NCI-H524 (cell line): ENCODE measurements around the gene FBXO21.
"Not testable (repeated sequence)": the region's sequence is repeated elsewhere in the genome, so short reads cannot be mapped to it uniquely, and the experiment has no call there.

Experiments
- DNase-seq, 2 experiments: peaks; one replicate each; lab custom pipeline; 2025; lab: John Stamatoyannopoulos, UW

The FBXO21 gene

DNA sequence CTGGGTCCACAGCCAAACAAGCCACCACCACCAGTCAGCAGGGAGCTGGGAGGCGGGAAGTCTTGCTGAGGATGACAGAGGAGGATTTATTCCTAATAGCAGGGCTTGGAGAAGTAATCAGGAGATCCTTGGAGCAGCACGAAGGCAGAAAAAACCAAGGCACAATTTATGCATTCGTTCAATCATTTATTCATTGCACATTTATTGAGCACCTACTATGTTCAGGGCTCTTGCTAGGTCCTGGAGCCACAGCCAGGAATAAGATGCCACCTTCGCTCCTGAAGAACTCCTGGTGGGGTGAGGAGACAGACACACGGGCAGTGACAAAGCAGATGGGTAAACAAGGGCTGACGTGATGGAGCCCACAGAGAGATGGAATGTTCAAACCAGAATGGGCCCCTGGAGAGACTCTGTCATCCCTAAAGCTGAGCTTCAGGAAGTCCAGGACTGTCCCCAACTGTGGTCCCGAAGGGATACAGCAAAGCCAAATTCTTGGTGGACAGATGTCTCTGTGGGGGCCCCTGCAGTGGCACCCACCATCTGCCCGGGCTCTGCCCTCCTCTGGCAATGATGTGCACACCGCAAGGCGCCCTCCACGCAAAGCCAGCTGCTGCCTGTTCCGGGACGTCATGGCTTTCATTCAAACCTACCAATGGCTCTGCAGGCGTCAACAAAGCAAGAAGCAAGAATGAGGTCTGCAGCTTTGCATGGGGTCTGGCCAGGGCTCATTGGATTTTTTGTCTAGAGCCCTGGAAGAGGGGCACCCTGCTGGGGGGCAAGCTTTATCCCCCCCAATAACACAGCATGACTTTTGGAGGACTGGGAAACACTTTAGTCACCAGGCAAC is 88.1 kb downstream of the FBXO21 start:
- peak; percentile 45 to 70 for DNase-seq

DNA sequence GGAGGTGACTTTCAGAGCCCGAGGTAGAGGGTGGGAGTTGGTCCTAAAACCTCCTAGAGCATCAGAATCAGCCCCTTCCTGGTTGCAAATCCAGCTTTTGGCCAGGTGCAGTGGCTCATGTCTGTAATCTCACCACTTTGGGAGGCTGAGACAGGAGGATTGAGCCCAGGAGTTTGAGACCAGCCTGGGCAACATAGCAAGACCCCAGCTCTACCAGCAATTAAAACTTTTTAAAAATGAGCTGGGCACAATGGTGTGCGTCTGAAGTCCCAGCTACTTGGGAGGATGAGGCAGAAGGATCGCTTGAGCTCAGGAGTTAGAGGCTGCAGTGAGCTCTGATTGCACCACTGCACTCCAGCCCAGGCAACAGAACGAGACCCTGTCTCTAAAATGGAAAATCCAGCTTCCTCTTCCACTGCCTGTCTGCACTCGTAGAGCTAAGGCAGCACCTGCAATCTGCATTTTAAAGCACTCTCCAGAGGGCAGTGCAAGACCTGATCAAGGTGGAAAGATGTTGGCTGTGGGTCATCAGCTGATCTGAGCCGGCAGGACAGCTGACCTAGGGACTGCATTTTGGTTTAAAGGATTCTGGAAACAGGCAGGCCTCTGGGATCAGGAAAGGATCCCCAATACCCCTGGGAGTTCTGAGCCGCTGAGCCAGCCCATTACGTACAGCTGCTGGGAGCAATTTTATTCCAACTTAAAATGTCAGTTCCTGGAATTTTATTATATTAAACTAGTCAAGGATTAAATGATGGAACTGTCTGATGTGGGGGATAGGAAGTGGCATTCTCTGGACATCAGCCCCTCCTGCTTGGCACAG is 89.2 kb downstream of the FBXO21 start:
- no peak for DNase-seq

DNA sequence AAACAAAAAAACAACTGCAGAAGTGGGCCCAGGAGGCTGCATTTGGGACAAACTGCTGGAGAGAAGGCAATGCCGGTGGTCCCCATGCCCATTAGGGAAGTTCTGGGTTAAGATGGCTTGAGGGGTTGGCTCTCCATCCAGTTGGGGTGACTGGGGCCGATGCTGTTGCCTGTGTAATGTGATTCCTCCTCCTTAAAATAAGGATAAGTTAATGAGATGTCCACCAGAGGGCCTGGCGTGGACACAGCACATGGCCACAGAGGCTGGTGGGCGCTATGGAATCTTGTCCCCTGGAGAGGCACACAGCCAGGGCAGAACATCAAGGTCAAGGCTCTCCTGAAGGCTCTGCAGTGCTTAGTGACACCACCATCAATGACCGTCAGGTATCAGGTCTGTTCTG is 90.0 kb downstream of the FBXO21 start:
- DNase-seq = peak in 1 of 2 experiments; percentile 21

DNA sequence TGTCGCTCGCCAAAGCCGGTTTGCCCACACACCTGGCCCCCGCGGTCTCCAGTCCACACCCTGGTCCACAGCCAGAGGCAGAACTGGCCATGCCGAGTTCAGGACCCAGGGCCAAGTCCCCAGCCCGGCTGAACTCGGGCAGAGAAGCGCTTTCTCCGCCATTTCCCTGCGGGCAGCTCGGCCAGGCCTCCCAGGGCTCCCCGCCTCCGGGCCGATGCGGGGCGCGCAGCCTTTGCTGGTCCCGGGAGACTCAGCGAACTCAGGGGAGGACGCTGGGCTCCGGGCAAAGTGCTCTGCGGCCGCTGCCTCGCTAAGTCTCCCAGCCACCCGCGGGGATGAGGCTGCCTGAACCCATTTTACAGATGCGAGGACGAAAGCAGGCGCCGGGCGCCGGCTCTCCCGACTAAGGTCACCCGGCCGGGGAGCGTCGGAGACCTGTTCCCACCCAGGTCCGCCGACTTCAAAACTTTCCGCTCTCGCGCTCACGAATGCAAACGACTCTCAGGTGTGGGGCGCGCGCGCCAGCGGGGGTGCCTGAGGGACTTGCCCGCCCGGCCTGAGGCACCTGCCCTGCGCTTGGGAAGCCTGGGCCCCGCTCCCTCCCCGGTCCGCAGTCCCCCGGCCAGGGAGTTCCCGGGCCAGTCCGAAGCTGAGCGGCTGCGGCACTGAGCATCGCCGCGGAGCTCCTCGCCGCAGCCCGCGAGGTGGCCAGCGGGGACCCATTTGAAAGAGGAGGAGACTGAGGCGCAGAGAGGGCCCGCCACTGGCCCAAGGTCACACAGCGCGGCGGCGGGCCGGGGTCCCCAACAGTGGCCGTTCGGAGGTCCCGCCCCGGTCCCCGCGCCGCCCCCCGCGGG is 91.7 kb downstream of the FBXO21 start:
- DNase-seq = no peak

DNA sequence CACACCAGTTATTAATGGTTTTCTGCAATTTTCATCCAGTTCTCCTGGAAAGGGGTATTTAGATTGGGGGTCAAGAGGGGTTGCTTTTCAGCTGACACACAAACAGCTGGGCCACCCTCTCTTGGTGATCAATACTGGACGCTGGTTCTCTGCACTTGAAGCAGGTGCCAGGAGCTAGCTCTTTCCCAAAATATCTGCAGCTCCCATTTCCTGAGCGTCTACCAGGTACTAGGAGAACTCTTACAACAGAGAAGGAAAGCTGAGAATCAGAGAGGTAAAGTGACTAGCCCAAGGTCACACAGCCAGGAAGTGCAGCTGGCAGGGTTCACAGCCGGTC is 92.3 kb downstream of the FBXO21 start:
- no peak for DNase-seq

DNA sequence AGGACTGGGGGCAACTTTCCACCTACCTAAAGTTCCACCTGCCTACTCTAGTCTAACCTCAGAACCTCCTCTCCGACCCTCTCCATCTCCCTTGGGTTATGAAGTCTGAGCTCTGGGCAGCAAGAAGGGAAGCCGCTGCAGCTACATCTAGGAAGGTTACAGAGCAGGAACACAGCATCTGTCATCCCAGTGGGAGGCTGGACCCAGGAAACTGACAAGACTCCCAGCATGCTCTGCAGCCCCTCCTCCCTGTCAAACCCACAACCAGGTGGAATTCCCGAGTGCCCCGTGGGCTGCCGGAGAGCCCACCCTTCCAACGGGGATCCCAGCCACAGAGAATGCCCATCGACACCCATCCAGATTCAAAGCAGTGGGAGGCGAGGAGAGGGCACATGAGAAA is 93.1 kb downstream of the FBXO21 start:
- peak; percentile 31 to 67 for DNase-seq

DNA sequence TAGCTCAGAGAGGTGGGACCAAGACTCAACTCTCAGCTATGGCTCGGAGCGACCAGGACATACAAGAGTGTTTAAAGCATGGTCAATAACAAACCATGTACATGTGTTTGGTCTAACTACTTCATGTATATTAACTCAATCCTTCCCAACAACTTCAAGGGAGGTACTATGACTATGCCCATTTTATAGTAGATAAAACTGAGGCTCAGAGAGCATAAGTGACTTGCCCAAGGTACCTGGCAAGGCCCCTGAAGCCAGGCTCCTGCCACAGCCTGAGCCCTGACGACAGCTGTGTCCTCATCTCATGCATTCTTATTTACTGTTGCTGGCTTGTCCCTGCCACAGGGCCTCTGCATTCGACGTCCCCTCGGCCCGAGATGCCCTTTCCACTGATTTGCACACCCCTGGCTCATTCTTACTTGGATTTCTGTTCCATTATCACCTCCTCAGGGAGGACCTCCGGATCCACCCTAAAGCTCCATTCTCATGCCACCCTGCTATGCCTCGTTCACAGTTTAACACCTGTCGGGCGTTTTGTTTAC is 93.7 kb downstream of the FBXO21 start:
- no peak for DNase-seq

DNA sequence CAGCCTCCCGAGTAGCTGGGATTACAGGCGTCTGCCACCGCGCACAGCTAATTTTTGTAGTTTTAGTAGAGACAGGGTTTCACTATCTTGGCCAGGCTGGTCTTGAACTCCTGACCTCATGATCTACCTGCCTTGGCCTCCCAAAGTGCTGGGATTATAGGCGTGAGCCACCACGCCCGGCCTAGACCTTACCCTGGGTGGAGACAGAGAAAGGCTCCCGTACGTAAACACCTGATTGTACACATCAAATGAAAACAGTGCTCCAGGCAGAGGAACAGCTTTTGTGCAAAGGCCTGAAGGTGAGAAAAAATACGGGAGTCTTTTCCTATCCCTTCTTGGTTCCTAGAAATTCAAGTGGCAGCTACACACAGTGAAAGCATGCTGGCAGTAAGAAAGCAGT is 95.1 kb downstream of the FBXO21 start:
- not testable (repeated sequence) for DNase-seq

DNA sequence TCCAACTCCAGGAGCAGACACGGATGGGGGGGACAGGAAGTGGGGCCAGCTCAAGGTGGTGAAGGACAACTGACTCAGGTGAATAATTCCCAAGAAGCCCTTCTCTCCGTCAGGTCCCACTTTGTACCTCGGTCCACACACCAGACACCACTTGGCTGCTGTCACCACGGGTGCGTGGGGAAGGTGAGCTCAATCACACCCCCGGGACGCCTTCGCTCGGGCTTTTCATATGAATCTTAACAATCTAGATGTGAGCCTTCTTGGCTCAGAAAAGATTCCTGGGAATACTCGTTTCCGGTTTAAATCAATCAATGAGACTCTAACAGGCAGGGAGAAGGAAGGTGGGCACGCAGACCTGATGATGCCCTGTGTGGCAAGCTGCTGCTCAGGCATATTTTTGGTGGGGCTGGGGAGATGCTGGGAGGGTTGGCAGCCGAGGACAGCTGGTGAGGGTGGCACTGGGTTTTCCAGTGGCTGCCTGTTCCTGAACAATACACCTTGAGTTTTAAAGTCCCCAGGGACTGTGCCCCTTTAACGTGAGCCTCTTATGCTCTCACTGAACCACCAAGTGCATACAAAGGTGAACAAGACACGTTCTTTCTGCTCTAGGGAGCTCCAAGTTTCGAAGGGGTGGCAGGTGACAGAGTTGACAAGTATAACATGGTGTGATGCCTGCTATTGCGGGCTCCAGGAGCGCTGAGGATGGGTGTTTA is 96.2 kb downstream of the FBXO21 start:
- DNase-seq = no peak

DNA sequence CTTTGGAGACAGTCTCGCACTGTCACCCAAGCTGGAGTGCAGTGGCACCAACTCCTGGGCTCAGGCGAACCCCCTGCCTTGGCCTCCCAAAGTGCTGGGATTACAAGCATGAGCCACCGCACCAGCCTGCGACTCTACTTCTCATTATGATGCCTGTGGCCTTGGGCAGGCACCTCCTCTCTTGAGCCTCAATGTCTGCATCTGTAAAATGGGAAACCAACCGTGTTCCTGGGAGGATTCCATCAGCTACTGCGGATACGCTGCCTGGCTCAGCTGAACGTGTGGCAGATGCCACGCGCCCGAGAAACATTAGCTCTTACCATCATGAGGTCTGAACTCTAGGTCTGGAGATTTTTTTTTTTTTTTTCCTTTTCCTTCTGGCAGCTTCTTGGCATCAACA is 96.8 kb downstream of the FBXO21 start:
- DNase-seq = no peak

DNA sequence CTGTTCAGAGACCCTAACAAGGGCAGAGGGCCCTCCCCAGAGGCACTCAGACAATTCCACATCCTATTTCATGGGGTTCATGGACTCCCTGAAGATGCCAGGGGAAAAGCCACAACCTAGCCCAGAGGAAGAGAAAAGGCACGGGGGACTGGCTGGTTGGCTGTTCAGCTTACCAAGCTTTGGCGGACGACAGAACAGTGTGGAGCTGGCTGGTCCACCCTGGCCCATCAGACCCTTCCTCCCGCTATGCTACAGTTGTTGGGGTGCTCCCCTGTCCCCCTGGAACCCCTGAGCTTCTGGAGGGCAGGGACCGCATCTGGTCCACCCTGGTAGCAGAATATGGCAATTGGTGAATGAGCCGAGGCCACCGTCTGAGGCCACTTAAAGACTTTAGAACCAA is 97.4 kb downstream of the FBXO21 start:
- DNase-seq = no peak

DNA sequence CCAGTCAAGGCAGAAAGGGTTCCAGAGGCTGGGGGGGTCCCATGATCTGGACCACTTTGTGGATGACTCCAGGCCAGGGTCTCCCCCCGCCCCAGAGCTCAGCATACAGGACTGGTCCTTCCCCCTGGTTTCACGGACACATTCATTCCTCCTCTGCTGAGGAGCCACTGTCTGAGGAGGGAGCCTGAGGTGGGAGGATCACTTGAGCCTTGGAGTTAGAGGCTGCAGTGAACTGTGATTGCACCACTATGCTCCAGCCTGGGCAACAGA is 97.8 kb downstream of the FBXO21 start:
- DNase-seq = no peak
